Activated CD4-positive, alpha-beta T cell treated with anti-CD3 and anti-CD28 coated beads, Interleukin-2, amount 10 ng/mL, durations not matched to agents 7 days and 5 days (primary cell): ENCODE data around the gene MTREX. TPM values are rescaled to one million over a fixed set of nuclear protein-coding genes. Genes with fewer than 3 reads are reported as not detected.
"Not testable (repeated sequence)": the region's sequence is repeated elsewhere in the genome, so short reads cannot be mapped to it uniquely, and the experiment has no call there.

ENCODE experiments used
- CTCF ChIA-PET: fragments of 350-600 bp; sonication (Branson Sonifier 250); formaldehyde crosslinking; loops from one replicate; lab custom pipeline; 2021; ENCODE audit warnings: antibody characterized with exemption; lab: Charles Lee
- POLR2A ChIA-PET: fragments of 350-600 bp; sonication (Branson Sonifier 250); formaldehyde crosslinking; loops from one replicate; lab custom pipeline; 2021; ENCODE audit warnings: antibody characterized with exemption; lab: Charles Lee
- DNase-seq: peaks from one replicate; pipeline ENCODE4 v3.0.0-alpha.2; 2020
- H3K27ac Mint-ChIP-seq: one replicate; pipeline ENCODE4 v1.8.0; 2021; ENCODE audit warnings: mild to moderate bottlenecking, moderate library complexity, mixed read lengths
- H3K27me3 Mint-ChIP-seq: one replicate; pipeline ENCODE4 v1.8.0; 2021; ENCODE audit warnings: mixed read lengths
- H3K36me3 Mint-ChIP-seq: one replicate; pipeline ENCODE4 v1.8.0; 2021; ENCODE audit warnings: low read depth, mixed read lengths
- H3K4me1 Mint-ChIP-seq: one replicate; pipeline ENCODE4 v1.8.0; 2021; ENCODE audit warnings: mixed read lengths
- H3K4me3 Mint-ChIP-seq: one replicate; pipeline ENCODE4 v1.8.0; 2021; ENCODE audit warnings: mild to moderate bottlenecking, moderate library complexity, mixed read lengths
- H3K9me3 Mint-ChIP-seq: one replicate; pipeline ENCODE4 v1.8.0; 2021; ENCODE audit warnings: mixed read lengths
- total RNA-seq, 2 experiments: library from RNA; stranded (reverse); gene quantifications; one replicate each; pipeline ENCODE4 v1.2.3, GENCODE V29; 2021

The MTREX gene
- total RNA-seq, 2 experiments from 2014 or later = 71.8 to 76.1 TPM

DNA sequence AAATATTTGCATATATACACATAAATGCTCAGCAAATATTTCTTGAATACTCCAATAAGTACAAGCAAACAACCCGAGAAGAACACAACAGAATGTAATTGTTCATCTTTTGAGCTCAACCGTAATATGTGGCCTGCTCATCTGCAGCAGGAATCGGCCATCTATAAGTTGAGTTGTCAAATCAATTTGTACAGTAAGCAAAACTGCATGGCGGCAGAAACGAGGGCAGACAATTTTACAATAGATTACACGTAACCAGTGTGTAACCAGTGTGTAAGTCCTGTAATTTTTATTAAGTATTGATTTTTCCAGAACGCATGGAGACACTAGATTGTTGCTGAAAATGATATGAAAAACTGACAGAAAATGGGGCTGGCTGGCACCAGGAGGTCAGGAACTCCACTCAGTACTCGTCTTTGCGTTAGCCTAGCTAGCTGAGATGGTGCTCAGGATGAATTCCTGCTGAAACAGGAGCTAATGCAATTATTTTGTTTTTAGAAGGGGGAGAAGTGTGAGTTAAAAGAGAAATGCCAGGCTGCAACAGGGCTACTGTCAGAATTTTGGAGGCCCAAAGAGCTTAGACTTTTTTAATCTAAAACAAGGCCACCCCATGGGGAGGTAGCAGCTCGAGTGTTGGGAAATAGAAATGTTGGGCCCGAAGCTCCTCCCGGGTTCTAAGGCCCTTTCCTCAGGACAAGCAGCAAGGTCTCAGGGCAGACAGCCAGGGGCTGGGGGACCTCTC is 977 bp upstream of the MTREX start:
- H3K36me3 Mint-ChIP-seq = peaks cover 20% of the 10 kb centered on the region
- no peak for DNase-seq
- H3K4me3 Mint-ChIP-seq = no peak overlapping the region

DNA sequence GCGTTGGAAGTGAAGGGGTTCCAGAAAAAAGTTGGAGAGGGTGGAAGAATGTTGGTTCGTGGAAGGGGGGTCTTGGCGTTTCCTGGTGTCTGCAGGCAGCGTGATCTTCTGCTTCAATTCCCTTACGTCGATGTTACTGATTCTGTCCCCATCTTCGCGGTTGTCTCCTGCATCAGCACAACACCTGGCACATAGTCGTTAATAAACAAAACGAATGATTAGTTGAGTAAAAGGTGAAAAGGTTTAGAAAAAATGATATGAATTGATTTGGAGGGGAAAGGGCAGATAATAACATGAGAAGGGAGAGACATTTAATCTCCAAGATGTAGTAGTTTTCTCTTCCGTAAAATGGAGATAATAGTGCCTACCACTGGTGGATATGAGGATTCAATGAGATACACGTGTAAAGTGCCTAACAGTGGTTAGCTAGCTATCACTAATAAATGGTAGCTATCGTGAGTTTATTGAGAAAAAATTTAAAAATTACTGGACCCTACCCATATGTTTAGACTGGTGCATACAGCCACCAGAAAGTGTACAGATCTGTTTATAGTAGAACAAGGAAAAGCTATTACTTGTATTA is 556 bp downstream of the MTREX start:
- Mint-ChIP-seq H3K4me1 (peaks cover 24% of the 10 kb centered on the region), H3K36me3 (peaks cover 20% of the 10 kb centered on the region), H3K27me3 (no peaks in the 10 kb centered on the region), H3K27ac (no peak overlapping the region), H3K4me3 (no peak overlapping the region), H3K9me3 (no peaks in the 10 kb centered on the region)
- DNase-seq = peak; percentile 20
- CTCF ChIA-PET = interaction anchor here (1.3 to 2.9 kb wide), 5 partner anchors 9 to 74 kb away, joined by 5 to 12 read pairs (median 6); no protein-coding TSS in a partner anchor
- POLR2A ChIA-PET = interaction anchor here (0.7 kb wide), 1 partner anchor 78 kb away, joined by 18 read pairs; no protein-coding TSS in a partner anchor

More for the DNA sequence above, 977 bp upstream of the MTREX start:
- Mint-ChIP-seq H3K27ac (no peak overlapping the region), H3K4me1 (peaks cover 24% of the 10 kb centered on the region), H3K9me3 (no peaks in the 10 kb centered on the region), H3K27me3 (no peaks in the 10 kb centered on the region)
- POLR2A ChIA-PET = interaction anchor here (0.7 kb wide), 1 partner anchor 539 kb away, joined by 3 read pairs; no protein-coding TSS in a partner anchor
- CTCF ChIA-PET = interaction anchor here (0.6 to 2.9 kb wide), 8 partner anchors 10 to 630 kb away, joined by 3 to 12 read pairs (median 5); no protein-coding TSS in a partner anchor

DNA sequence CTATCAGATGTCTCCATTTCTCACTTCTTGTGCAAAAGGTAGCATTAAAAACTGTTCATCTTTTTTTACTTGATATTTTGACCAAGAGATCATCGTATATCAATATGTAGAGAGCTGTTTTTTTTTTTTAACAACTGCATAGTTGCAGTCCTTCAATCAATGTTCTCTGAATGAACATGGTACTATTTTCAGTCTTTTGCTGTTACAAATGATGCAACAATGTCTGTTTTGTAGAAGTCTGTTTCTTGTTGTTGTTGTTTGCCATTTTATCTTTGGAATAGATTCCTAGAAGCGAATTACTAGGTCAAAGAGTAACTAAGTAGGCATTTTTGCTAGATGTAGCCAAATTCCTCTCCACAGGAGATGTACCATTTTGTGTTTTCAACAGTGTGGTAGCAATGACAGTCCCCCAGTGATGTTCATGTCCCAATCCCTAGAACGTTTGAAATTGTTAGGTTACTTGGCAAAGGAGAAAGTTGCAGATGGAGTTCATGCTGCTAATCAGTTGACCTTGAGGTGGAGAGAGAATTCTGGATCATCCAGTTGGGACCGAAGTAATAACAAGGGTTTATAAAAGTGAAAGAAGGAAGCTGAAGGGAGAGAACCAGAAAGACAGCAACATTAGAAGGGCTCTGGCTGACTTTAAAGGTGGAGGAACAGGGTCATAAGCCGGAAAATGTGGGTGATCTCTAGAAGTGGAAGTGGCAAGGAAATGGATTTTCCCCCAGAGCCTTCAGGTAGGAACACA is 6.3 kb downstream of the MTREX start:
- H3K9me3 Mint-ChIP-seq = peaks cover 15% of the 10 kb centered on the region
- H3K4me3 Mint-ChIP-seq = no peak overlapping the region
- H3K4me1 Mint-ChIP-seq = peaks cover 37% of the 10 kb centered on the region
- peak overlapping the region; percentile 48 for H3K27ac Mint-ChIP-seq
- ChIA-PET CTCF (interaction anchor here (1.1 kb wide), 1 partner anchor 143 kb away, joined by 3 read pairs; no protein-coding TSS in a partner anchor), POLR2A (no interaction called here)
- H3K36me3 Mint-ChIP-seq = peaks cover 51% of the 10 kb centered on the region
- no peak for DNase-seq
- no peaks in the 10 kb centered on the region for H3K27me3 Mint-ChIP-seq

DNA sequence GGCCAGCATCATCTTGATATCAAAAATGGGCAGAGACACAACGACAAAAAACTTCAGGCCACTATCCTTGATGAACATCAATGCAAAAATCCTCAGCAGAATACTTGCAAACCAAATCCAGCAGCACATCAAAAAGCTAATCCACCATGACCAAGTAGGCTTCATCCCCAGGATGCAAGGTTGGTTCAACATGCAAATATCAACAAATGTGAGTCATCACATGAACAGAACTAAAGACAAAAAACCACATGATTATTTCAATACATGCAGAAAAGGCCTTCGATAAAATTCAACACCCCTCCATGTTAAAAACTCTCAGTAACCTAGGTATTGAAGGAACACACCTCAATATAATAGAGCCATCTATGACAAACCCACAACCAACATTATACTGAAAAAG is 8.5 kb downstream of the MTREX start:
- no peaks in the 10 kb centered on the region for H3K27me3 Mint-ChIP-seq
- H3K36me3 Mint-ChIP-seq = peaks cover 48% of the 10 kb centered on the region
- peaks cover 15% of the 10 kb centered on the region for H3K9me3 Mint-ChIP-seq
- DNase-seq = no peak
- ChIA-PET CTCF (interaction anchor here (0.8 to 3.3 kb wide), 2 partner anchors 9 kb away, joined by 4 to 12 read pairs; partner anchors contain the start of genes DHX29 and MTREX), POLR2A (no interaction called here)
- no peak overlapping the region for H3K27ac Mint-ChIP-seq
- no peak overlapping the region for H3K4me3 Mint-ChIP-seq
- H3K4me1 Mint-ChIP-seq = peaks cover 37% of the 10 kb centered on the region

DNA sequence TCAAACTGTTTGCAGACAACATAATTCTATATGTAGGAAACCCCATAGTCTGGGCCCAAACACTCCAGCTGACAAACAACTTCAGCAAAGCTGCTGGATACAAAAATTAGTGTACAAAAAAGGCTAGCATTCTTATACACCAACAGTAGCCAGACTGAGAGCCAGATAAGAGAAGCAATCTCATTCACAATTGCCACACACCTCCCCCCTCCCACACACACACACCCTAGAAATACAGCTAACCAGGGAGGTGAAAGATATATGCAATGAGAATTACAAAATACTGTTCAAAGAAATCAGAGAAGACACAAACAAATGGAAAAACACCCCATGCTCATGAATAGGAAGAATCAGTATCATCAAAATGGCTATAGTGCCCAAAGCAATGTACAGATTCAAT is 9.0 kb downstream of the MTREX start:
- no peaks in the 10 kb centered on the region for H3K27me3 Mint-ChIP-seq
- no peak overlapping the region for H3K27ac Mint-ChIP-seq
- H3K4me3 Mint-ChIP-seq = no peak overlapping the region
- H3K9me3 Mint-ChIP-seq = peaks cover 15% of the 10 kb centered on the region
- peaks cover 34% of the 10 kb centered on the region for H3K4me1 Mint-ChIP-seq
- peaks cover 44% of the 10 kb centered on the region for H3K36me3 Mint-ChIP-seq
- DNase-seq = no peak
- ChIA-PET POLR2A (no interaction called here), CTCF (interaction anchor here (3.3 kb wide), 1 partner anchor 10 kb away, joined by 12 read pairs; the partner anchor contains the start of genes DHX29 and MTREX)

DNA sequence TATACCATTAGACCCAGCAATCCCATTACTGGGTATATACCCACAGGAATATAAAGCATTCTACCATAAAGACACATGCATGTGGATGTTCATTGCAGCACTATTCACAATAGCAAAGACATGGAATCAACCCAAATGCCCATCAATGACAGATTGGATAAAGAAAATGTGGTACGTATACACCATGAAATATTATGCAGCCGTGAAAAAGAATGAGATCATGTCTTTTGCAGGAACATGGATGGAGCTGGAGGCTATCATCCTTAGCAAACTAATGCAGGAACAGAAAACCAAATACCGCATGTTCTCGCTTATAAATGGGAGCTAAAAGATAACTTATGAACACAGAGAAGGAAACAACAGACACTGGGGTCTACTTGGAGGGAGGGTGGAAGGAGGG is 10.4 kb downstream of the MTREX start:
- H3K4me3 Mint-ChIP-seq, H3K27me3 Mint-ChIP-seq, POLR2A ChIA-PET, DNase-seq, H3K27ac Mint-ChIP-seq: not testable (repeated sequence)
- Mint-ChIP-seq H3K36me3 (peaks cover 40% of the 10 kb centered on the region), H3K9me3 (peaks cover 15% of the 10 kb centered on the region), H3K4me1 (peaks cover 30% of the 10 kb centered on the region)
- CTCF ChIA-PET = interaction anchor here (3.3 kb wide), 1 partner anchor 11 kb away, joined by 12 read pairs; the partner anchor contains the start of genes DHX29 and MTREX

DNA sequence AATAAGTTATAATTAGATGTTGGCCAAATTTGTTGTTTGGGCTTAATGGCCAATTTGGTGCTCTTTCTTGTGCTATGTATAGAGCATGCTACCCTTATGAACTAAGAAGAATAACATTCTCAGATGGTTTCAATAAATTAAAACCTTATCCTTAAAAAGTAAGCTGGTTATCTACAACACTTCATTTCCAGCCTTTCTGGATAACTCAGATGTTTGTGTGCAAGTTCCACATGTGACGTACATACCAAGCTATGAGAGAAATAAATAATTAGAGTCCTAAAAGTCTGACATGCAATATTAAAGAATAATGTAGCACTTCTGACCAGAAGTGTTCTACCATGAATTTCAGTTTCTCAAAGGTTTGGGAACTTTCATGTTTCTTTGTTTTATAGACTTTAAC is 11.7 kb downstream of the MTREX start:
- Mint-ChIP-seq H3K4me1 (peaks cover 23% of the 10 kb centered on the region), H3K27ac (no peak overlapping the region), H3K36me3 (peaks cover 33% of the 10 kb centered on the region), H3K27me3 (no peaks in the 10 kb centered on the region), H3K9me3 (peaks cover 15% of the 10 kb centered on the region), H3K4me3 (no peak overlapping the region)
- ChIA-PET CTCF (interaction anchor here (1.3 kb wide), 1 partner anchor 9 kb away, joined by 5 read pairs; no protein-coding TSS in a partner anchor), POLR2A (no interaction called here)
- DNase-seq = no peak

DNA sequence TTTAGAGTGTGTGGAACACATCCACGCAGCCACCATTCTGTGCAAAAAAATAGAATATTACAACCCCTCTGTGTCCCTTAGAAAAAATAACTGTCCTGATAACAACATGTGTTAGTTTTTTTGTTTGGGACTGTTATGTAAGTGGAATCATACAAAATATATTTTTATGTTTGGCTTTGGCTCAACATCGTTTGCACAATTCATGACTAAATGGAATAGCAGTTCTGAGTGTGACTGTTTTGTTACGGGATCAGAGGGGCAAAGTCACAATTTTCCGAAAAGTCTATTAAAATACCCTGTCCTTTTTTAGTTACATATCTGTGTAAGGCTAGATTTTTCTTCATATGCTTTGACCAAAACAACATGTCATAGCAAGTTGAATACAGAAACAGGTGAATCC is 12.8 kb downstream of the MTREX start:
- ChIA-PET POLR2A (no interaction called here), CTCF (no interaction called here)
- DNase-seq = no peak
- peaks cover 21% of the 10 kb centered on the region for H3K4me1 Mint-ChIP-seq
- no peak overlapping the region for H3K27ac Mint-ChIP-seq
- H3K27me3 Mint-ChIP-seq = no peaks in the 10 kb centered on the region
- H3K36me3 Mint-ChIP-seq = peaks cover 35% of the 10 kb centered on the region
- peaks cover 13% of the 10 kb centered on the region for H3K9me3 Mint-ChIP-seq
- no peak overlapping the region for H3K4me3 Mint-ChIP-seq

DNA sequence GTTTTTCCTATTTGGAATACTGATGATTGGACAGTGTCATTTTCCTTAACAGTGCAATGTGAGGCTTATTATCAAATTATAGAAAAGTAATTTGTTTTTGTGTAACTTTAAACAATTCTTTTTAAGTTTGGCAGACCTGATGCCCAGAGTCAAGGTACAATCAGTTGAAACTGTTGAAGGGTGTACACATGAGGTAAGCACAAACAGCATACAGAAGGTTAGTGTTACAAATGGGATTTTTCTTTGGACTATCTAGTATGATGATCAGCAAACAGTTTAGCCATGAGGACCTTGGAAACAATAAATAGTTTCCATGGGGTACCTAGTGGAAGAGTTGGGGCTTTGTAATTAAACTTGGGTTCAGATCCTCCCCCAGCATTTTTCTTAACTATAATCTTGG is 16.2 kb downstream of the MTREX start:
- POLR2A ChIA-PET = no interaction called here
- peaks cover 17% of the 10 kb centered on the region for H3K36me3 Mint-ChIP-seq
- no peak for DNase-seq
- H3K27ac Mint-ChIP-seq = no peak overlapping the region
- peaks cover 26% of the 10 kb centered on the region for H3K4me1 Mint-ChIP-seq
- H3K27me3 Mint-ChIP-seq = no peaks in the 10 kb centered on the region
- no peak overlapping the region for H3K4me3 Mint-ChIP-seq
- no peaks in the 10 kb centered on the region for H3K9me3 Mint-ChIP-seq
- CTCF ChIA-PET = no interaction called here

DNA sequence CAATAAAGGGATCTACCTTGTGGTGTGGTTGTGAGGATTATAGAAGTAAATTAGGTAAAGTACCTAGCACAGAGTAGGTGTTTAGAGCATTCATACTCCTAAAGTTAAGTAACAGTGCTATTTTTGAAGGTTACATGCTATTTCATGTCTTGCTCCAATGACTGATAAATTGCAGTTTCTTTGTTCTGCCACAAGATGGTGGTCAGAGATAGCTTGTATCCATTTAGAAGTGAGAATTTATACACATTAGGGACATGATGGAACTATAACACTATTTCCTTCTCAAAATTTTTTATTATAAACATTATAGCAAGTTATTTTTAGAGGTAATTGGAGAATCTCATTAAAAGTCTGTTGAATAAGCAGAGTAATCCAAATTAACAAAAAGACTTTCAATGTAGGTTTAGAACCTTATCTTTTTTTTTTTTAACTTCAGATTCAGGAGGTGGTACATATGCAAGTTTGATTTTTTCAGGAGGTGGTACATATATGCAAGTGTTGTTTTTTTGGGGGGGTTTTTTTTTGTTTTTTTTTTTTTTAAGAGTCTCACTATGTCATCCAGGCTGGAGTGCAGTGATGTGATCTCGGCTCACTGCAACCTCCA is 17.1 kb downstream of the MTREX start:
- no peaks in the 10 kb centered on the region for H3K9me3 Mint-ChIP-seq
- DNase-seq = peak; percentile 30
- POLR2A ChIA-PET = no interaction called here
- H3K36me3 Mint-ChIP-seq = peaks cover 22% of the 10 kb centered on the region
- CTCF ChIA-PET = interaction anchor here (0.7 kb wide), 2 partner anchors 9 to 618 kb away, joined by 4 to 5 read pairs; no protein-coding TSS in a partner anchor
- H3K27me3 Mint-ChIP-seq = no peaks in the 10 kb centered on the region
- H3K27ac Mint-ChIP-seq = no peak overlapping the region
- H3K4me3 Mint-ChIP-seq = no peak overlapping the region
- H3K4me1 Mint-ChIP-seq = peaks cover 27% of the 10 kb centered on the region

DNA sequence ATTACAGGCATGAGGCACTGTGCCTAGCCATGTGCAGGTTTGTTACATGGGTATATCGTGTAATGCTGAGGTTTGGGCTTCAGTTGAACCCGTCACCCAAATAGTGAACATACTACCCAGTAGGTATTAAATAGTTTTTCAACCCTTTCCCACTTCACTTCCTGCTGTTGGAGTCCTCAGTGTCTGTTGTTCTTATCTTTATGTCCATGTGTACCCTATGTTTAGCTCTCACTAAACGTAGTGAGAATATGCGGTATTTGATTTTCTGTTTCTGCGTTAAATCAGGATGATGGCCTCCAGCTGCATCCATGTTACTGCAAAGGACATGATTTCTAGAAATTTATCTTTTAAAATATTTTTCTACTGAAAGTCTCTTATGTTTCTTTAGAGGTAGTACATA is 17.8 kb downstream of the MTREX start:
- Mint-ChIP-seq H3K4me3 (no peak overlapping the region), H3K9me3 (no peaks in the 10 kb centered on the region), H3K36me3 (peaks cover 27% of the 10 kb centered on the region), H3K4me1 (peaks cover 30% of the 10 kb centered on the region), H3K27me3 (no peaks in the 10 kb centered on the region), H3K27ac (no peak overlapping the region)
- POLR2A ChIA-PET = no interaction called here
- CTCF ChIA-PET = interaction anchor here (0.7 kb wide), 2 partner anchors 10 to 617 kb away, joined by 4 to 5 read pairs; no protein-coding TSS in a partner anchor
- DNase-seq = no peak

DNA sequence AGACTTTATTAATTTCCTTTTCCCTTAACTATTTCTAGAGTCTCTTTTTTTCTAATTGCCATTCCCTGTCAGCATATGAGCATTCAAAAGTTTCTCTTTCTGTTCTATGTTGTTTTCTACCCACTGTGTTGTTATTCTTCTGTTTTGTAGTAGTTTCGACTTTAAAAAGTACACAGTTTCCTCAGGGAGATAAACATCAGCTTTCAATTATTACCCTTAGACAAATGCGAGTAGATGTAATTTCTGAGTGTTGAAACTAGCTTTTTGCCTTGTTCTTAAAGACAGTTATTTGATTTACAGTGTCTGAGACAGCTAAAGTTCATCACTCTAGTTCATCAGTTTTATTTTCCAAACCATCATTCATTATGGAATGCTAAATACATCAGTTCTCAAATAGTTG is 19.5 kb downstream of the MTREX start:
- DNase-seq = no peak
- Mint-ChIP-seq H3K9me3 (no peaks in the 10 kb centered on the region), H3K36me3 (peaks cover 37% of the 10 kb centered on the region), H3K27me3 (no peaks in the 10 kb centered on the region), H3K27ac (no peak overlapping the region), H3K4me3 (no peak overlapping the region), H3K4me1 (peaks cover 26% of the 10 kb centered on the region)
- ChIA-PET POLR2A (no interaction called here), CTCF (interaction anchor here (1.1 kb wide), 1 partner anchor 20 kb away, joined by 5 read pairs; the partner anchor contains the start of genes DHX29 and MTREX)
